Stimulated activated CD8-positive, alpha-beta memory T cell treated with anti-CD3 and anti-CD28 coated beads, Interleukin-15, amount 100 ng/mL, for 48 hours (primary cell): ENCODE measurements around the gene GUCD1.
"Not testable (repeated sequence)": the region's sequence is repeated elsewhere in the genome, so short reads cannot be mapped to it uniquely, and the experiment has no call there.

Source experiments
- DNase-seq, 2 donors: peaks; one replicate each; pipeline ENCODE4 v3.0.0-alpha.2; 2020; ENCODE audit warnings: low read depth in 2 of 2

Gene GUCD1

GRCh38 chr22:24554313-24555164, at the start of gene GUCD1:
TSS of gene GUCD1 (minus strand) at chr22:24555138. CDS start at chr22:24554991, 147 bp downstream.
- peak; percentile 4 to 8 for DNase-seq

GRCh38 chr22:24603770-24604629, 49.1 kb upstream of the GUCD1 start:
- DNase-seq, result not testable (repeated sequence)

GRCh38 chr22:24602847-24603769, 48.2 kb upstream of the GUCD1 start, which contains the start of gene GGT1:
TSS of gene GGT1 (plus strand) at chr22:24603193. CDS start at chr22:24611082, 7,889 bp downstream.
- DNase-seq, result not testable (repeated sequence)

GRCh38 chr22:24602105-24602749, 47.3 kb upstream of the GUCD1 start:
- DNase-seq, result not testable (repeated sequence)

GRCh38 chr22:24601217-24602104, 46.5 kb upstream of the GUCD1 start:
- no peak for DNase-seq

- DNase-seq, result not testable (repeated sequence)
Measured at GRCh38 chr22:24599958-24600715, 45.2 kb upstream of the GUCD1 start.

GRCh38 chr22:24599514-24599913, 44.6 kb upstream of the GUCD1 start:
- no peak for DNase-seq

- not testable (repeated sequence) for DNase-seq
Measured at GRCh38 chr22:24597076-24597475, 42.1 kb upstream of the GUCD1 start.

- DNase-seq, result no peak
Measured at GRCh38 chr22:24595863-24596262, 40.9 kb upstream of the GUCD1 start.

- no peak for DNase-seq
Measured at GRCh38 chr22:24595228-24595627, 40.3 kb upstream of the GUCD1 start.

- no peak for DNase-seq
Measured at GRCh38 chr22:24594569-24595120, 39.7 kb upstream of the GUCD1 start.

GRCh38 chr22:24593836-24594568, 39.1 kb upstream of the GUCD1 start:
- no peak for DNase-seq

GRCh38 chr22:24593559-24593835, 38.6 kb upstream of the GUCD1 start:
- not testable (repeated sequence) for DNase-seq

- peak in 1 of 2 donors; percentile 39 for DNase-seq
Measured at GRCh38 chr22:24592851-24593558, 38.1 kb upstream of the GUCD1 start, which contains the start of gene LRRC75B. TSS of gene LRRC75B (minus strand) at chr22:24593073. CDS start at chr22:24593039, 34 bp downstream.

GRCh38 chr22:24592058-24592850, 37.3 kb upstream of the GUCD1 start:
- no peak for DNase-seq

GRCh38 chr22:24591286-24591830, 36.4 kb upstream of the GUCD1 start:
- no peak for DNase-seq
